Kidney (tissue), 14 donors: Measurements from ENCODE around the gene PHACTR3. TPM values are rescaled to one million over a fixed set of nuclear protein-coding genes. Genes with fewer than 3 reads are reported as not detected.

Source experiments
- DNase-seq, 5 donors: peaks; one replicate each; pipeline ENCODE4 v3.0.0-alpha.2; 2013 to 2020
- FAIRE-seq: peaks from 2 replicates; lab custom pipeline; 2012; peaks lifted over from hg19 to GRCh38; lab: Jason Lieb, UNC
- H3K27ac ChIP-seq, 2 donors: one replicate each; pipeline ENCODE4 v1.7.0; 2013; ENCODE audit warnings: low read depth in 2 of 2, low read length in 2 of 2, inconsistent platforms in 1 of 2
- H3K27me3 ChIP-seq: one replicate; pipeline ENCODE4 v1.7.1; 2013; ENCODE audit warnings: low read length, inconsistent platforms; ENCODE audit not compliant: control insufficient read depth, insufficient read depth
- H3K36me3 ChIP-seq, 3 donors: one replicate each; pipeline versions ENCODE4 v1.7.0 to v1.7.1; 2013; ENCODE audit warnings: low read length in 3 of 3, control low read depth in 1 of 3, inconsistent platforms in 1 of 3; ENCODE audit not compliant: insufficient read depth in 3 of 3, control insufficient read depth in 2 of 3
- H3K4me1 ChIP-seq, 3 donors: one replicate each; pipeline versions ENCODE4 v1.7.0 to v1.7.1; 2013; ENCODE audit warnings: low read length in 3 of 3, inconsistent platforms in 1 of 3, low read depth in 1 of 3; ENCODE audit not compliant: control insufficient read depth in 2 of 3, insufficient read depth in 2 of 3
- H3K4me3 ChIP-seq, 3 donors: one replicate each; pipeline versions ENCODE4 v1.7.0 to v1.8.1; 2013; ENCODE audit warnings: low read length in 3 of 3, control low read depth in 1 of 3, inconsistent platforms in 1 of 3
- H3K9ac ChIP-seq, 3 donors: one replicate each; pipeline versions ENCODE4 v1.7.0 to v1.7.1; 2013; ENCODE audit warnings: low read length in 3 of 3, control low read depth in 1 of 3, inconsistent platforms in 1 of 3
- H3K9me3 ChIP-seq, 3 donors: one replicate each; pipeline versions ENCODE4 v1.7.0 to v1.7.1; 2013; ENCODE audit warnings: low read length in 3 of 3, control low read depth in 1 of 3, inconsistent platforms in 1 of 3; ENCODE audit not compliant: control insufficient read depth in 2 of 3, insufficient read depth in 1 of 3
- intact Hi-C: fragments of 100-400 bp; cut with DNase I; formaldehyde crosslinking; loops from one replicate; pipeline ENCODE4 v1.11.1; 2022
- polyA plus RNA-seq: library from polyadenylated mRNA; stranded (reverse); fragments of 350-450 nt; fragmentation: Illumina TruSeq; extraction: RNeasy Lipid Tissue Mini Kit (QIAGEN cat#74804); gene quantifications from one replicate; pipeline ENCODE4 v1.2.3, GENCODE V29; 2014; ENCODE audit warnings: low read depth, low replicate concordance; ENCODE audit not compliant: insufficient read depth
- total RNA-seq: library from RNA; stranded (reverse); fragmentation: NEBNext Ultra II Directional; extraction: Animal tissue kit (Norgen Biotek cat#: 25700); gene quantifications from one replicate; pipeline ENCODE4 v1.2.1, GENCODE V29; 2021
- TF ChIP-seq, protein P1 (sequence below): IDR thresholded peaks from 3 replicates; pipeline ENCODE4 v1.5.1; 2012; ENCODE audit warnings: mild to moderate bottlenecking, moderate library complexity, borderline replicate concordance; ENCODE audit not compliant: insufficient read depth; ENCODE audit errors: extremely low read depth
- donor health status: control.
- donor health status: control.
- donor health status: control.
- donor health status: control.
- donor health status: control.
- donor health status: DM: yes; HTN: yes; CAD: no.
- donor health status: Normal renal cell carcinoma (clear cell type).

PHACTR3 gene
- total and polyA plus RNA-seq, 2 donors from 2014 or later = 1.7 to 12.3 TPM

- TF ChIP-seq, protein P1, sequence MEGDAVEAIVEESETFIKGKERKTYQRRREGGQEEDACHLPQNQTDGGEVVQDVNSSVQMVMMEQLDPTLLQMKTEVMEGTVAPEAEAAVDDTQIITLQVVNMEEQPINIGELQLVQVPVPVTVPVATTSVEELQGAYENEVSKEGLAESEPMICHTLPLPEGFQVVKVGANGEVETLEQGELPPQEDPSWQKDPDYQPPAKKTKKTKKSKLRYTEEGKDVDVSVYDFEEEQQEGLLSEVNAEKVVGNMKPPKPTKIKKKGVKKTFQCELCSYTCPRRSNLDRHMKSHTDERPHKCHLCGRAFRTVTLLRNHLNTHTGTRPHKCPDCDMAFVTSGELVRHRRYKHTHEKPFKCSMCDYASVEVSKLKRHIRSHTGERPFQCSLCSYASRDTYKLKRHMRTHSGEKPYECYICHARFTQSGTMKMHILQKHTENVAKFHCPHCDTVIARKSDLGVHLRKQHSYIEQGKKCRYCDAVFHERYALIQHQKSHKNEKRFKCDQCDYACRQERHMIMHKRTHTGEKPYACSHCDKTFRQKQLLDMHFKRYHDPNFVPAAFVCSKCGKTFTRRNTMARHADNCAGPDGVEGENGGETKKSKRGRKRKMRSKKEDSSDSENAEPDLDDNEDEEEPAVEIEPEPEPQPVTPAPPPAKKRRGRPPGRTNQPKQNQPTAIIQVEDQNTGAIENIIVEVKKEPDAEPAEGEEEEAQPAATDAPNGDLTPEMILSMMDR = no peak
- Histone ChIP-seq H3K4me3 (no peak overlapping the region), H3K27me3 (no peaks in the 10 kb centered on the region), H3K4me1 (no peaks in the 10 kb centered on the region), H3K9me3 (no peaks in the 10 kb centered on the region), H3K27ac (no peak overlapping the region), H3K9ac (no peak overlapping the region), H3K36me3 (no peaks in the 10 kb centered on the region)
- FAIRE-seq (no peak), DNase-seq (peak in 1 of 5 donors; percentile 6)
- intact Hi-C loops = no loop called here
Observed at GRCh38 chr20:59778615-59779200, 174.4 kb downstream of the PHACTR3 start.

DNA sequence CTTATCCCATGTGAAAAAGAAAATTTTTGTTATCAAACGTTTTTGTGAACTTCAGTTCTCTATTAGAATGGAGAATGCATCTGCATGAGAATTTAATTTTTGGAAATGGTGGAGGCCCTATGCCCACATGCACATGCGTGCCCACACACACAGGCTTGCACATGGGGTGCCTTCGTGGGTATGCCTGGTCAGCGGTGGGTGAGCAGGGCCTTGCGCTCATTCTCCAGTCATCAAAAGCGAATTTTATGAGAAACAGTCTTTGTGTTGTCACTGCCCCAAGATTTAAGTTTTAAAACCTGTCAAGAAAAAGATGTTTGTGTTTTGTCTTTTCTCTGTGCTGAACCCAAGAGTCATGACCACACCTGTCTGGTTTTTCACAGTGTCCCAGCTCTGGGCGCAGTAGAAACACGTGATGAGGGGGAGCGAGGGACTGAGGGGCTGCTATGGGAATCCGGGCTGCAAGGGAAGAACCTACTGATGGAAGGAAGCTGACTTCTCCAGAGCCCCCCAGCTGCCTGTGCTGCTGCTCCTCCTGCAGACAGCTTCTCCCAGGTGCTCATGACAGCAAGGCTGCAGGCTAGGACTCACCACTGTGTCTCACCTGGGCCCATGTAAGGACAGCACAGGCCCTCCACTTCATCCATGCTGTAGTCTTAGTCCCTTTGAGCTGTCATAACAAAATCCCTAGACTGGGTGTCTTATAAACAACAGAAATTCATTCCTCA is 175.5 kb downstream of the PHACTR3 start:
- H3K4me1 ChIP-seq = no peaks in the 10 kb centered on the region
- TF ChIP-seq, protein P1 = no peak
- peak in 1 of 5 donors; percentile 2 for DNase-seq
- H3K27me3 ChIP-seq = no peaks in the 10 kb centered on the region
- H3K27ac ChIP-seq = no peak overlapping the region
- no peak overlapping the region for H3K4me3 ChIP-seq
- no peaks in the 10 kb centered on the region for H3K9me3 ChIP-seq
- no peak overlapping the region for H3K9ac ChIP-seq
- no peak for FAIRE-seq
- intact Hi-C loops = loop anchor here (10.0 kb wide), 1 partner anchor 65 kb away; no protein-coding TSS in a partner anchor
- H3K36me3 ChIP-seq = no peaks in the 10 kb centered on the region

- TF ChIP-seq, protein P1 = no peak
- DNase-seq (peak in 1 of 5 donors; percentile 3), FAIRE-seq (no peak)
- Histone ChIP-seq H3K9me3 (no peaks in the 10 kb centered on the region), H3K27ac (no peak overlapping the region), H3K9ac (no peak overlapping the region), H3K27me3 (no peaks in the 10 kb centered on the region), H3K4me1 (no peaks in the 10 kb centered on the region), H3K36me3 (no peaks in the 10 kb centered on the region), H3K4me3 (no peak overlapping the region)
- intact Hi-C loops = loop anchor here (10.0 kb wide), 1 partner anchor 64 kb away; no protein-coding TSS in a partner anchor
Observed at GRCh38 chr20:59780494-59781185, 176.3 kb downstream of the PHACTR3 start.
